CD4-positive, alpha-beta T cell (primary cell): ENCODE results near the gene BPIFB6. TPM values are rescaled to one million over a fixed set of nuclear protein-coding genes. Genes with fewer than 3 reads are reported as not detected.

ENCODE experiments used
- ATAC-seq: fragments of 200-7000 bp; cut with Tn5 transposase; one replicate; pipeline ENCODE4 v1.10.0; 2022; ENCODE audit warnings: mild to moderate bottlenecking; ENCODE audit not compliant: poor library complexity
- CTCF ChIA-PET: fragments of 350-600 bp; sonication (Branson Sonifier 250); formaldehyde crosslinking; loops from one replicate; lab custom pipeline; 2021; ENCODE audit warnings: antibody characterized with exemption, inconsistent platforms; lab: Charles Lee
- POLR2A ChIA-PET: fragments of 350-600 bp; sonication (Branson Sonifier 250); formaldehyde crosslinking; loops from one replicate; lab custom pipeline; 2021; ENCODE audit warnings: antibody characterized with exemption, inconsistent platforms; lab: Charles Lee
- DNase-seq, 14 experiments: peaks; one replicate each; pipeline ENCODE4 v3.0.0-alpha.2; 2013 to 2020; ENCODE audit warnings: mixed read lengths in 2 of 14
- H3K27ac ChIP-seq, 2 donors: one replicate each; pipeline versions ENCODE4 v1.5.1 to v1.7.0; 2013; ENCODE audit warnings: low read length in 2 of 2, low read depth in 1 of 2, mild to moderate bottlenecking in 1 of 2
- H3K27me3 ChIP-seq, 2 experiments: 1 replicate in 1 of 2; 2 replicates in 1 of 2; pipeline versions ENCODE4 v1.6.1 to v1.7.0; 2013; ENCODE audit warnings: low read length in 2 of 2, control low read depth in 1 of 2, mild to moderate bottlenecking in 1 of 2, moderate library complexity in 1 of 2; ENCODE audit not compliant: insufficient read depth in 2 of 2, control insufficient read depth in 1 of 2
- H3K36me3 ChIP-seq: one replicate; pipeline ENCODE4 v1.6.1; 2013; ENCODE audit warnings: low read length, control low read depth; ENCODE audit not compliant: insufficient read depth
- H3K4me1 ChIP-seq: one replicate; pipeline ENCODE4 v1.6.1; 2013; ENCODE audit warnings: low read length, control low read depth; ENCODE audit not compliant: insufficient read depth
- H3K4me3 ChIP-seq: one replicate; pipeline ENCODE4 v1.5.1; 2013; ENCODE audit warnings: mild to moderate bottlenecking, low read length, moderate library complexity
- H3K9me3 ChIP-seq, 2 experiments: 1 replicate in 1 of 2; 2 replicates in 1 of 2; pipeline versions ENCODE4 v1.6.1 to v1.7.0; 2013; ENCODE audit warnings: low read length in 2 of 2, mild to moderate bottlenecking in 2 of 2, control low read depth in 1 of 2, moderate library complexity in 1 of 2; ENCODE audit not compliant: control insufficient read depth in 1 of 2, insufficient read depth in 1 of 2
- H3K27ac Mint-ChIP-seq: one replicate; pipeline ENCODE4 v1.8.0; 2020; ENCODE audit warnings: mixed read lengths
- H3K27me3 Mint-ChIP-seq: one replicate; pipeline ENCODE4 v1.8.0; 2021; ENCODE audit warnings: mixed read lengths
- H3K36me3 Mint-ChIP-seq: one replicate; pipeline ENCODE4 v1.8.0; 2021; ENCODE audit warnings: low read depth, mixed read lengths
- H3K4me1 Mint-ChIP-seq: one replicate; pipeline ENCODE4 v1.8.0; 2021; ENCODE audit warnings: low read depth, mixed read lengths
- H3K4me3 Mint-ChIP-seq: one replicate; pipeline ENCODE4 v1.8.0; 2020; ENCODE audit warnings: mild to moderate bottlenecking, mixed read lengths
- H3K9me3 Mint-ChIP-seq: one replicate; pipeline ENCODE4 v1.8.0; 2020; ENCODE audit warnings: mixed read lengths
- CTCF ChIP-seq: fragments of 200-600 bp; IDR thresholded peaks from one replicate; pipeline ENCODE4 v1.8.0; 2022; ENCODE audit warnings: antibody characterized with exemption, mild to moderate bottlenecking
- intact Hi-C, 2 experiments: fragments of 100-400 bp; cut with DNase I in 1 of 2; cut with micrococcal nuclease in 1 of 2; formaldehyde crosslinking; loops; one replicate each; pipeline versions ENCODE4 v1.15.1 to v1.9.0; 2023 to 2025; cut with DNase I, micrococcal nuclease
- total RNA-seq, 174 experiments: library from RNA in 2 of 174; stranded (reverse) in 2 of 174; gene quantifications; one replicate each; pipeline ENCODE4 v1.2.3 and lab custom pipeline; 2021 to 2026

Gene BPIFB6
- total RNA-seq, 2 experiments from 2014 or later, result not detected

GRCh38 chr20:32984196-32984595, 47.3 kb upstream of the BPIFB6 start:
- no peak overlapping the region for H3K4me3 Mint-ChIP-seq
- H3K4me3 ChIP-seq, result no peak overlapping the region
- POLR2A ChIA-PET, result interaction anchor here (1.6 to 1.7 kb wide), 2 partner anchors 17 to 39 kb away, joined by 3 to 4 read pairs; no protein-coding TSS in a partner anchor
- CTCF ChIA-PET, result no interaction called here
- H3K9me3 ChIP-seq, result peaks cover 0 to 7% of the 10 kb centered on the region in 2 experiments
- H3K27ac ChIP-seq, result no peak overlapping the region
- H3K9me3 Mint-ChIP-seq, result no peaks in the 10 kb centered on the region
- intact Hi-C loops, result no loop called here
- H3K4me1 ChIP-seq, result peaks cover 5% of the 10 kb centered on the region
- H3K27me3 ChIP-seq, result no peaks in the 10 kb centered on the region
- no peaks in the 10 kb centered on the region for H3K36me3 Mint-ChIP-seq
- TF ChIP-seq CTCF, result no peak
- ATAC-seq (no peak), DNase-seq (no peak)
- peaks cover 33% of the 10 kb centered on the region for H3K4me1 Mint-ChIP-seq
- H3K36me3 ChIP-seq, result no peaks in the 10 kb centered on the region
- no peaks in the 10 kb centered on the region for H3K27me3 Mint-ChIP-seq
- H3K27ac Mint-ChIP-seq, result no peak overlapping the region

DNA sequence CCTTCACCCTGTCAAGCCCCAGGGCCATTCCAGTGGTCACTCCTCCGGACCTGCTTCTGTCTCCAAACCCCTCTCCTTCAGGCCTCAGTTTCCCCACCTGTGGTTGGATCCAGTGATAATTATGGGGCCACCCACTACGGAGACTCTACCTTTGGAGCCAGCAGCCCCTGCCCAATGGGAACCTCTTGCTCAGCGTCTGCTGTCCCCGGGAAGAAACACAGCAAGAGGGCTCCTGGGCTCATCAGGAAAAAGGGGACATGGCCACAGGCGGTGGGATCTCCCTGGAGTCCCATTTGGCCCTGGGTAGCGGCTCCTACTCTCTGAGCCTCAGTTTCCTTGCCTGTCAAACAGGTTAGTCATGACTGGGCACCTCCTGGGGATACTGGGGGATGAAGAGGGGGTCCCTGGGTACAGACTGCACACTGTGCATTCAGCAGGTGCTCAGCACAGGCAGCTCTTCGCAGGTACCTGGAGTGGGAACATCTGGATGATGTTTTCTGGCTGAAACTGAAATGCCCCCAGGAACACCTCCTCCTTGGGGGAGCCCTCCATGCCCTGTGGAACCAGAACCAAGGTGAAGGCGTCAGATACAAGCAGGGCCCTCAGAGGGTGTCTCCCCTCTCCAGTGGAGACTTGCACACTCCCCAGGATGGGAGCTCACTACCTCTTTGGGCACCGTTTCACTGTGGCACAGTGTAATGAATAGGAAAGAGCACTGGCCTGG, 46.7 kb upstream of the BPIFB6 start:
- DNase-seq (no peak), ATAC-seq (no peak)
- no peaks in the 10 kb centered on the region for H3K27me3 Mint-ChIP-seq
- peaks cover 0 to 7% of the 10 kb centered on the region in 2 experiments for H3K9me3 ChIP-seq
- H3K36me3 Mint-ChIP-seq, result no peaks in the 10 kb centered on the region
- H3K9me3 Mint-ChIP-seq, result no peaks in the 10 kb centered on the region
- intact Hi-C loops, result no loop called here
- H3K4me1 Mint-ChIP-seq, result peaks cover 33% of the 10 kb centered on the region
- no peak for TF ChIP-seq CTCF
- no peak overlapping the region for H3K27ac ChIP-seq
- no peak overlapping the region for H3K4me3 ChIP-seq
- CTCF ChIA-PET, result no interaction called here
- H3K4me3 Mint-ChIP-seq, result no peak overlapping the region
- no peaks in the 10 kb centered on the region for H3K27me3 ChIP-seq
- POLR2A ChIA-PET, result interaction anchor here (1.7 to 2.8 kb wide), 2 partner anchors 12 to 39 kb away, joined by 3 to 7 read pairs; no protein-coding TSS in a partner anchor
- no peak overlapping the region for H3K27ac Mint-ChIP-seq
- H3K36me3 ChIP-seq, result no peaks in the 10 kb centered on the region
- peaks cover 1% of the 10 kb centered on the region for H3K4me1 ChIP-seq

- POLR2A ChIA-PET, result interaction anchor here (1.3 to 2.8 kb wide), 3 partner anchors 13 to 40 kb away, joined by 3 to 7 read pairs (median 3); no protein-coding TSS in a partner anchor
Observed at GRCh38 chr20:32985596-32985995, 45.9 kb upstream of the BPIFB6 start.

More at GRCh38 chr20:32985596-32985995, 45.9 kb upstream of the BPIFB6 start:
- CTCF ChIA-PET, result interaction anchor here (1.4 kb wide), 1 partner anchor 40 kb away, joined by 4 read pairs; no protein-coding TSS in a partner anchor
- no peak for TF ChIP-seq CTCF
- Histone ChIP-seq H3K4me1 (peaks cover 3% of the 10 kb centered on the region), H3K36me3 (no peaks in the 10 kb centered on the region), H3K27me3 (no peaks in the 10 kb centered on the region), H3K4me3 (no peak overlapping the region), H3K27ac (no peak overlapping the region), H3K9me3 (peaks cover 0 to 10% of the 10 kb centered on the region in 2 experiments)
- no peaks in the 10 kb centered on the region for H3K9me3 Mint-ChIP-seq
- no peak overlapping the region for H3K4me3 Mint-ChIP-seq
- intact Hi-C loops, result no loop called here
- H3K4me1 Mint-ChIP-seq, result peaks cover 35% of the 10 kb centered on the region
- DNase-seq, result no peak
- ATAC-seq, result no peak
- H3K36me3 Mint-ChIP-seq, result no peaks in the 10 kb centered on the region
- no peak overlapping the region for H3K27ac Mint-ChIP-seq
- H3K27me3 Mint-ChIP-seq, result no peaks in the 10 kb centered on the region
